GM21717 (cell line): ENCODE measurements around the gene ZNF219.

Experiments
- ATAC-seq: cut with Tn5 transposase; IDR thresholded peaks from one replicate; pipeline ENCODE4 v1.9.1; 2021; ENCODE audit warnings: mild to moderate bottlenecking, moderate library complexity; ENCODE audit not compliant: unreplicated experiment

Gene ZNF219

GRCh38 chr14:21098076-21098891 lies at the start of gene ZNF219:
ZNF219 (minus strand) TSS chr14:21098655; CDS start chr14:21093591, 5,064 bp downstream.
- no peak for ATAC-seq

DNA sequence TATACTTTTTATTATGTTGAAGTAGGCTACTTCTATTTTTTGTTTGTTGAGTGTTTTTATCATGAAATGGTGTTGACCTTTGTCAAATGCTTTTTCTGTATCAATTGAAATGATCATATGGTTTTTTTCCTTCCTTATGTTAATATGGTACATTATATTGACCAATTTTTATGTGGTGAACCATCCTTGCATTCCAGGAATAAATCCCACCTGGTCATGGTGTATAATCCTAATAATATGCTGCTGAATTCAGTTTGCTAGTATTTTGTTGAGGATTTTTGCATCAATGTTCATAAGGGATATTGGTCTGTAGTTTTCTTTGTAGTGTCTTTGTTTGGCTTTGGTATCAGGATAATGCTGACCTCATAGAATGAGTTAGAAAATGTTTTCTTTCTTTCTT lies 47.0 kb upstream of the ZNF219 start:
- ATAC-seq = no peak

GRCh38 chr14:21142357-21142756 lies 43.9 kb upstream of the ZNF219 start:
- ATAC-seq = no peak

GRCh38 chr14:21136024-21136423 lies 37.6 kb upstream of the ZNF219 start:
- no peak for ATAC-seq

GRCh38 chr14:21133901-21134300 lies 35.4 kb upstream of the ZNF219 start:
- ATAC-seq = no peak

DNA sequence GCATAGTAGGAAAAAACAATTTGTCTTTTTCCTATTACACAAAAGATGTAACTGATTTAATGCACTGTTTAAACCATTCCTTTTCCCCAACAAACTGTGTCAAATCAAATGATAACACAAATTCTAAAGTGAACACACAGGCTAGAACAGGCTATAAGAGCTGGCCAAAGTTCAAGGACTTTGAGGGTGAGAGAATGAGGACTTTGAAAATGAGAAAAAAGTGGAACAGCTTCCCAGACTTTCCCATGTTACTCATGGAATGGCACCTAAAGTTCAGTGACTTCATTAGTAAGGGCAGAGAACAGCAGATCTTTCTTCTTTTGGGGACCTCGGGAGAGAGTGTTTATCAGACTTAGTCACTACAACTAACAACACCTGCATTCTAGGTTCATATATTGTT lies 25.0 kb upstream of the ZNF219 start:
- no peak for ATAC-seq

GRCh38 chr14:21121122-21121521 lies 22.7 kb upstream of the ZNF219 start:
- ATAC-seq = no peak

GRCh38 chr14:21120686-21121085 lies 22.2 kb upstream of the ZNF219 start:
- no peak for ATAC-seq

- no peak for ATAC-seq
Observed at GRCh38 chr14:21118933-21119332, 20.5 kb upstream of the ZNF219 start.

DNA sequence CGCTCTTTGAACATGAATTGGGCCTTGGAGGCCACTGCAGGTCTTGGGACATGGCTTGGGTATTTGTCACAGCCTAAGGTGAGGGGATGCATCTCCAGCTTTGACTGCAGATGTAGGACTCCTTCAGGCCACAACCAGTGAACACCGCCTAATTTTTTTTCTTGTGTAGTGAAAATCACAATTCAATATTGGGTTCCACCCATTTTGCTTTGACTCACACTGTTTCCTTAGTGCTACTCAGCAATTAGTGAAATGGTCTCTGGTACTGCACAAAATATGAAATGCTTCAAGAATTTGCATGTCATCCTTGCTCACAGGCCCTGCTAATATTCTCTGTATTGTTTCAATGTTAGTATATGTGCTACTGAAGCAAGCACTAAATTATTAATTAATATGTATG lies 14.9 kb upstream of the ZNF219 start:
- no peak for ATAC-seq

GRCh38 chr14:21112255-21112654 lies 13.8 kb upstream of the ZNF219 start:
- no peak for ATAC-seq

- ATAC-seq = no peak
Observed at GRCh38 chr14:21109377-21110138, 11.1 kb upstream of the ZNF219 start.

- no peak for ATAC-seq
Observed at GRCh38 chr14:21108791-21109190, 10.3 kb upstream of the ZNF219 start.

DNA sequence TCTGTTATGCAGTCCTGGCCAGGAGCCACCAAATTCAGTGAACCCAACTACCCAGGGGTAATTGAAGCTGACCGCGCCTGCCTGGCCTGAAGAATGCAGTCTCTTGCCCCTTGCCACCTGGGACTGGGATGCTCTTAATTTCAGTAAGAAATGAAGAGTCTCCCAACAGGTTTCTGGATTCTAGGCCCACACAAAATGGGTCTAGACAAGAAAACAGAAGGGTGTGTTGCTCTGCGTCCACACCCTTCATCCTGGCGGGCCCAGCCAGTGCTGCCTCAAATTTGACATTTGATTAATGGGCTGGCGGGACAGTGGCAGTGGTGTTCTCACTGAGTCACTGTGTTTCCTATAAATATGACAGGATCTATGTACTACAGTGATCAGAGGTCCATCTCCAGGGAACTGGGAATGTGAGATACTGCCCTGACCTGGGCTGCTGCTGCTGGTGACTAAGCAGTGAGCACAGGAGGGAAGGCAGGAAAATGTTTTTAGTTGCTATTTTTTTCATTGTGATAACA lies 8.9 kb upstream of the ZNF219 start:
- no peak for ATAC-seq

DNA sequence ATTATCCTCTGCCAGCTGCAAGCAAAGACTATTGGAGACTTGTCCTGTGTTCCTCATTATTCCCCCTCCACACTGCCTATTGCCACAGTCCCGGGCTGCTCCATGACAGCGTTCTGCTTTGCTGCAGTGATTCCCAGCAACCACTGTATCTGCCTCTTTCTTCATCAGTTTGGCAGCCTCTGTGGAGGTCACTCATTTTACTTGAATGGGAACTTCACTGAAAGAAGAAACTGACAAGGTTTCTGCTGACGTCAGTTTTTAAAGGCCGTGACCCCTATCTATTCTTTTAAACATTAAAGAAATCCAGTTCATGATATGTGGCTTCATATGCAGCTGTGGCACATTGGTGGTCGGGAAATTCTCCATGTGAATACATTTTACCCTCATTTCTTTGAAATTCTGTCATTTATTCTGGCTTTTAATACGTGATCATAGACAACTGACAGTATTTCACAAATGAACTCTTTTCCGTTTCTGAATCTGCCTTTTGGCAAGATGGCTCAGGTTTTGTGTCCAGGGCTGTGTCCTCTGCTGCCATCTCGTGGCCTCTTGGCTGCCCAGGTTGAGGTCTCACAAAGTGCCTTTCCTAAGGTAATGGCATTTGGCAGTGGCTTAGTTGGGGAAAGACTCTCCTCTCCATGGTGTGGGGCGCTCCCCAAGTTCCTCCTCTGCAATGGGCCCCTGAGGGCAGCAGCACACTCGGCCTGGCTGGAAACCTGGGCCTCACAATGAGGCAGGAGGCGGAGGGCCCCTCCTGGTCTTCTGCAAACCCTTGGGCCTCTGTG lies 8.2 kb upstream of the ZNF219 start:
- ATAC-seq = no peak

GRCh38 chr14:21106176-21106497 lies 7.7 kb upstream of the ZNF219 start:
- ATAC-seq = no peak

- no peak for ATAC-seq
Observed at GRCh38 chr14:21105095-21105494, 6.6 kb upstream of the ZNF219 start.

DNA sequence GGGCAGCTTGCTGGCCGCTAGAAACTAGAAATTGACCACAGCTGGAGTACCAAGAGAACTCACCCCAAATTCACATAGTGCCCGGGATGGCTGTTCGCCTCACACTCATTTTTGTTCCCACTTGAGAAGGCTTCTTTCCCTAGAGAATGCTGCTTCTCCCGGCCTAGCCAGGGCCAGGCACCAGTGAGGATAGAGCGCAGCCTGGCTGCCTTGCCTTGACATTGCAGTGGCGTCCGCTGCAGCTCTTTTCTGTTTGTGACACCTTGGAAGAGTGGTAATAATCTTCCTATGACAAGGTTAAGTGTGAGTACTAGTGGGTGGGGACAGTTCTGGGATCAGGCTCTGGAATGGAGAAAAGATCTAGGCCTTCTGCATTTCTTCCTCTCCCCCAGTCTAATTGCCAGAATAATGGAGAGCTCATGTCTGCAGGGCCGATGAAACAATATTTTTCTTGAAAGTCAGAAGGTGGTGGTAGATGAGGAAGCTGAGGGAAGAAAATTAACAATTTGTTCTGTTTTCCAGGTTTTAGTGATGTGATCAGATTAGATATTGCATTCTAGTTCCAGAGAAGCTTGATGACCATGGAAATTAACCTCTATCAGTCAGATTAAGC lies 6.1 kb upstream of the ZNF219 start:
- ATAC-seq = peak; percentile 37

GRCh38 chr14:21103710-21104447 lies 5.4 kb upstream of the ZNF219 start:
- ATAC-seq = peak; percentile 91

- no peak for ATAC-seq
Observed at GRCh38 chr14:21103411-21103709, 4.9 kb upstream of the ZNF219 start.
